ENCODE results near the gene PLXDC1.

DNA sequence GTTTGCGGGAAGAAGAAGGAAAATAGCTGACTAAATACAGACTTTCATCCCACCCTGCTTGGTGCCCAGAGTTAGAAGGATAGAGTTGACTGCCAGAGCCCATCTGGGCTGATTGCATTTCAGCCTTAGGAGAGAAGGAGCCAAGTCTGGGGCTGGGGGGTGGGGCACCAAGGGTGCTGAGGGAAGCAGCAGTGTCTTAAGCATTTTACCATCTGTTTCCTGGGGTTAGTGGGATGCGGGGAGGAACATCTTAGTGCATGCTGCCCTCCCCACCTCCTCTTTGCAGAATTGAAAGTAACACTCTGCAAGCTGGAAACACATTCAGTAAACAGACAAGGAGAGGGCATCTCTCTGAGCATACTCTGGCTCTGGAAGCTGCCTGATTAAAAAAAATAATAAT, 16.0 kb upstream of the PLXDC1 start:
- TF ChIP-seq, protein P1, sequence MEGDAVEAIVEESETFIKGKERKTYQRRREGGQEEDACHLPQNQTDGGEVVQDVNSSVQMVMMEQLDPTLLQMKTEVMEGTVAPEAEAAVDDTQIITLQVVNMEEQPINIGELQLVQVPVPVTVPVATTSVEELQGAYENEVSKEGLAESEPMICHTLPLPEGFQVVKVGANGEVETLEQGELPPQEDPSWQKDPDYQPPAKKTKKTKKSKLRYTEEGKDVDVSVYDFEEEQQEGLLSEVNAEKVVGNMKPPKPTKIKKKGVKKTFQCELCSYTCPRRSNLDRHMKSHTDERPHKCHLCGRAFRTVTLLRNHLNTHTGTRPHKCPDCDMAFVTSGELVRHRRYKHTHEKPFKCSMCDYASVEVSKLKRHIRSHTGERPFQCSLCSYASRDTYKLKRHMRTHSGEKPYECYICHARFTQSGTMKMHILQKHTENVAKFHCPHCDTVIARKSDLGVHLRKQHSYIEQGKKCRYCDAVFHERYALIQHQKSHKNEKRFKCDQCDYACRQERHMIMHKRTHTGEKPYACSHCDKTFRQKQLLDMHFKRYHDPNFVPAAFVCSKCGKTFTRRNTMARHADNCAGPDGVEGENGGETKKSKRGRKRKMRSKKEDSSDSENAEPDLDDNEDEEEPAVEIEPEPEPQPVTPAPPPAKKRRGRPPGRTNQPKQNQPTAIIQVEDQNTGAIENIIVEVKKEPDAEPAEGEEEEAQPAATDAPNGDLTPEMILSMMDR (IDR thresholded peaks at IDR 0.05), result no peak
- TF ChIP-seq POLR2A (IDR thresholded peaks at IDR 0.05), result no peak
